DND-41 (cell line): Measurements from ENCODE around the gene NPTXR.

ENCODE experiments used
- ATAC-seq: fragments of 200-7000 bp; cut with Tn5 transposase; 3 replicates; pipeline ENCODE4 v1.9.1; 2021; ENCODE audit warnings: low read depth; ENCODE audit not compliant: insufficient read depth
- DNase-seq: peaks from one replicate; pipeline ENCODE4 v3.0.0-alpha.2; 2020
- H2AFZ ChIP-seq: 2 replicates; pipeline ENCODE4 v1.6.0; 2012; ENCODE audit warnings: low read depth, low read length
- H3K27ac ChIP-seq: 2 replicates; pipeline ENCODE4 v1.5.1; 2012; ENCODE audit warnings: low read length, inconsistent platforms
- H3K27me3 ChIP-seq: fragments of 200-600 bp; sonication (generic); 2 replicates; pipeline ENCODE4 v1.6.0; 2012; ENCODE audit warnings: low read length, mild to moderate bottlenecking, inconsistent platforms; ENCODE audit not compliant: insufficient read depth, poor library complexity
- H3K36me3 ChIP-seq: 2 replicates; pipeline ENCODE4 v1.5.1; 2012; ENCODE audit warnings: low read length, inconsistent platforms; ENCODE audit not compliant: insufficient read depth
- H3K4me1 ChIP-seq: 2 replicates; pipeline ENCODE4 v1.5.1; 2012; ENCODE audit warnings: mild to moderate bottlenecking, low read length; ENCODE audit not compliant: insufficient read depth
- H3K4me2 ChIP-seq: 2 replicates; pipeline ENCODE4 v1.6.0; 2012; ENCODE audit warnings: mild to moderate bottlenecking, moderate library complexity, low read length, inconsistent platforms; ENCODE audit not compliant: insufficient read depth
- H3K4me3 ChIP-seq, 2 experiments: fragments of 200-600 bp in 1 of 2; shearing (Covaris generic) in 1 of 2; 2 replicates each; pipeline ENCODE4 v1.5.1; 2012 to 2016; ENCODE audit warnings: inconsistent platforms in 2 of 2, low read length in 2 of 2, mild to moderate bottlenecking in 2 of 2, low read depth in 1 of 2, moderate library complexity in 1 of 2
- H3K79me2 ChIP-seq: 2 replicates; pipeline ENCODE4 v1.6.0; 2012; ENCODE audit warnings: low read length, inconsistent platforms; ENCODE audit not compliant: insufficient read depth
- H3K9ac ChIP-seq: 2 replicates; pipeline ENCODE4 v1.6.0; 2012; ENCODE audit warnings: low read depth, mild to moderate bottlenecking, inconsistent platforms, low read length, moderate library complexity
- H3K9me3 ChIP-seq: 2 replicates; pipeline ENCODE4 v1.5.1; 2012; ENCODE audit warnings: low read length, moderate library complexity, mild to moderate bottlenecking, inconsistent platforms; ENCODE audit not compliant: insufficient read depth, severe bottlenecking
- H4K20me1 ChIP-seq: 2 replicates; pipeline ENCODE4 v1.6.0; 2012; ENCODE audit warnings: low read length; ENCODE audit not compliant: insufficient read depth
- EZH2 ChIP-seq: IDR thresholded peaks from 3 replicates; pipeline ENCODE4 v1.6.1; 2012; ENCODE audit warnings: borderline replicate concordance, low read depth, mild to moderate bottlenecking, moderate library complexity, low read length, inconsistent platforms; ENCODE audit not compliant: severe bottlenecking
- TF ChIP-seq, protein P1 (sequence below): IDR thresholded peaks from 2 replicates; pipeline ENCODE4 v1.5.1; 2012; ENCODE audit warnings: borderline replicate concordance, low read length, moderate library complexity, mild to moderate bottlenecking; ENCODE audit not compliant: poor library complexity, severe bottlenecking; ENCODE audit errors: extremely low read depth

NPTXR gene

DNA sequence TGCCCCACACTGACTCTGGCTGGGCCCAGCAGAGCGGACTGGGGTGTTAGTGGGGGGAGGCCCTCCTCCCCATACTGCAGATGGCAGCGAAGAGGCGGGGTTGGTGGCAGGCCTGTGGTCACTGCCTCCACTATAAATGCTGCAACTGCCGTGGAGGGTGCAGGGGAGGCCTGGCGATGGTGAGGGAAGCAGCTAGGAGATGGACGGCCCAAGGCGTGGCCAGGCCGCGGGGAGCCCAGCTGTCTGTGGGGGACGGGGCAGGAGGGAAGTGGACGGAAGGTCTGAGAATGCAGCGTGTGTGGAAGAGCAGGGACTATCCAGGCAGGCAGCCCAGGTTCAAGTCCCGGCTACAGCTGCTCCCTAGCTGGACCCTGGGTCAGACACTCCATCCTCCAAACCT lies 68.2 kb downstream of the NPTXR start:
- H3K36me3 ChIP-seq: no peaks in the 10 kb centered on the region
- H4K20me1 ChIP-seq: 0 out of 2 replicates have a peak, but pooled peaks cover 2% of the 10 kb centered on the region
- no peak overlapping the region for H2AFZ ChIP-seq
- DNase-seq: no peak
- no peak overlapping the region for H3K9ac ChIP-seq
- H3K27ac ChIP-seq: no peak overlapping the region
- no peaks in the 10 kb centered on the region for H3K27me3 ChIP-seq
- H3K4me2 ChIP-seq: no peak overlapping the region
- TF ChIP-seq, protein P1, sequence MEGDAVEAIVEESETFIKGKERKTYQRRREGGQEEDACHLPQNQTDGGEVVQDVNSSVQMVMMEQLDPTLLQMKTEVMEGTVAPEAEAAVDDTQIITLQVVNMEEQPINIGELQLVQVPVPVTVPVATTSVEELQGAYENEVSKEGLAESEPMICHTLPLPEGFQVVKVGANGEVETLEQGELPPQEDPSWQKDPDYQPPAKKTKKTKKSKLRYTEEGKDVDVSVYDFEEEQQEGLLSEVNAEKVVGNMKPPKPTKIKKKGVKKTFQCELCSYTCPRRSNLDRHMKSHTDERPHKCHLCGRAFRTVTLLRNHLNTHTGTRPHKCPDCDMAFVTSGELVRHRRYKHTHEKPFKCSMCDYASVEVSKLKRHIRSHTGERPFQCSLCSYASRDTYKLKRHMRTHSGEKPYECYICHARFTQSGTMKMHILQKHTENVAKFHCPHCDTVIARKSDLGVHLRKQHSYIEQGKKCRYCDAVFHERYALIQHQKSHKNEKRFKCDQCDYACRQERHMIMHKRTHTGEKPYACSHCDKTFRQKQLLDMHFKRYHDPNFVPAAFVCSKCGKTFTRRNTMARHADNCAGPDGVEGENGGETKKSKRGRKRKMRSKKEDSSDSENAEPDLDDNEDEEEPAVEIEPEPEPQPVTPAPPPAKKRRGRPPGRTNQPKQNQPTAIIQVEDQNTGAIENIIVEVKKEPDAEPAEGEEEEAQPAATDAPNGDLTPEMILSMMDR: no peak
- no peak for TF ChIP-seq EZH2
- no peak overlapping the region for H3K4me3 ChIP-seq
- no peaks in the 10 kb centered on the region for H3K4me1 ChIP-seq
- no peaks in the 10 kb centered on the region for H3K9me3 ChIP-seq
- no peak for ATAC-seq
- no peaks in the 10 kb centered on the region for H3K79me2 ChIP-seq

DNA sequence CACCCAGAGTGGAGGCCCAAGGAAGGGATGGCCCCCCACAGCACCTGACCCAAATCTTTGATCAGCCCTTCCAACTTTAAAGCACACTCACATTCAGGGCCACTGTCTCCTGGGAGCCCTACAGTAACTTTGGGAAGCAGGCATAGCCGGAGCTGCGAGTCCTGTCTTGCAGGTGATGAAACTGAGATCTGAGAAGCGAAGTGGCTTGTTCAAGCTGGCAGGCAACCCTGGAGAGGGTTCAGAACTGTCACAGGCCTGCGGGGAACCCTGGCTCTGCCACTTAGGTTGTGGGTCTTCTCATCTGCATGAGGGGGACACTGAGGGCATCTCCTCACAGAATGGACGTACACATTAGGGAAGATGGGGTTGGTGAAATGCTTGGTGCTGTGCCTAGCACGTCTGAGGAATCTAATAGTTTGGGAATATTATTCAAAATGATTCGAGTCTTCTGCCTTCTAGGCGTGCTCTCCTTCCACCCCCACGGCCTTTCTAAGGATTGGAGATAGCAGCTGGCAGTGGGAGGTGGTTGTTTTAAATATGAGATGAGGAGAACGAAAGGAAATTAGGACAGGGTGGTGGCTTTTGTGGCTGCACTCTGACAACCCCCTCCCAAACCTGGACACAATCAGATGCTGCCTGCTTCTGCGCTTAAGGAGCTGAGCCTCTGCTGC lies 69.2 kb downstream of the NPTXR start:
- Histone ChIP-seq H3K9me3 (no peaks in the 10 kb centered on the region), H3K27me3 (no peaks in the 10 kb centered on the region), H3K4me1 (no peaks in the 10 kb centered on the region), H3K36me3 (no peaks in the 10 kb centered on the region), H3K9ac (no peak overlapping the region), H3K4me3 (no peak overlapping the region), H4K20me1 (0 out of 2 replicates have a peak, but pooled peaks cover 2% of the 10 kb centered on the region), H2AFZ (no peak overlapping the region), H3K79me2 (no peaks in the 10 kb centered on the region), H3K4me2 (no peak overlapping the region), H3K27ac (no peak overlapping the region)
- ATAC-seq (peak; percentile 35; the same call in 1 of the 3 replicates), DNase-seq (no peak)
- TF ChIP-seq, protein P1: no peak
- TF ChIP-seq EZH2: no peak

DNA sequence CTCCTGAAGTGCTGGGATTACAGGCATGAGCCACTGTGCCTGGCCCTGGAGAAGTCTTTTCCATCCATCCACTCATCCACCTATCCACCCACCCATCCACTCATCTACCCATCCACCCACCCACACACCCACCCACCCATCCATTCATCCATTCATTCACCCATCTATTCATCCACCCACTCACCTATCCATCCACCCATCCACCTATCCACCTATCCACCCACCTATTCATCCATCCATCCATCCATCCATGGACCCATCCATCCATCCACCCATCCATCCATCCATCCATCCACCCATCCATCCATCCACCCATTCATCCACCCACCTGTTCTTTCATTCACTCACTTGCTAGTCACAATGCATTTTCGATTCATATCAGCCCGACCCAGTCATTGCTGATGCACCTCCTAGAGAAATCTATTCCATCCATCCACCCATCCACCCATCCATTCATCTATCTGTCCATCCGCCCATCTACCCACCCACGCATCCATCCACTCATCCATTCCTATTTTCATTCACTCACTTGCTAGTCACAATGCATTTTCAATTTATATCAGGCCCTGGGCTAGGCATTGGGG lies 70.4 kb downstream of the NPTXR start:
- ATAC-seq: no peak
- no peak overlapping the region for H2AFZ ChIP-seq
- no peak overlapping the region for H3K9ac ChIP-seq
- DNase-seq: no peak
- H3K27me3 ChIP-seq: no peaks in the 10 kb centered on the region
- H3K4me2 ChIP-seq: no peak overlapping the region
- no peaks in the 10 kb centered on the region for H3K79me2 ChIP-seq
- no peaks in the 10 kb centered on the region for H3K36me3 ChIP-seq
- no peaks in the 10 kb centered on the region for H3K9me3 ChIP-seq
- no peak for TF ChIP-seq EZH2
- TF ChIP-seq, protein P1: no peak
- H3K4me1 ChIP-seq: no peaks in the 10 kb centered on the region
- no peak overlapping the region for H3K27ac ChIP-seq
- no peak overlapping the region for H3K4me3 ChIP-seq
- H4K20me1 ChIP-seq: 0 out of 2 replicates have a peak, but pooled peaks cover 2% of the 10 kb centered on the region

DNA sequence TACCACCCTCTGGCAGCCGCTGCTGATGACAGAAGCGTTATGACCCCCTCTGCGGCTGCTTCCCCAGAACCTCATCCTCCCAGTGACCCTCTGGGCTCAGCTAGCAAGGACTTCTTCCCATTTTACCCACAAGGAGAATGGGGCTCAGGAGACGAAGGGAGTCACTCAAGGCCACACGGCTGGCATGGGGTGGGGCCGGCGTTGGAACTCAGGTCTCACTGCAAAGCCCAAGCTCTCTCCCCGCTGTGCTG lies 71.3 kb downstream of the NPTXR start:
- no peak overlapping the region for H2AFZ ChIP-seq
- H3K9ac ChIP-seq: no peak overlapping the region
- no peaks in the 10 kb centered on the region for H3K4me1 ChIP-seq
- H3K27me3 ChIP-seq: no peaks in the 10 kb centered on the region
- DNase-seq (no peak), ATAC-seq (no peak)
- H3K4me3 ChIP-seq: no peak overlapping the region
- H3K79me2 ChIP-seq: no peaks in the 10 kb centered on the region
- H3K9me3 ChIP-seq: no peaks in the 10 kb centered on the region
- 0 out of 2 replicates have a peak, but pooled peaks cover 2% of the 10 kb centered on the region for H4K20me1 ChIP-seq
- H3K36me3 ChIP-seq: no peaks in the 10 kb centered on the region
- TF ChIP-seq, protein P1: no peak
- no peak for TF ChIP-seq EZH2
- H3K27ac ChIP-seq: no peak overlapping the region
- H3K4me2 ChIP-seq: no peak overlapping the region
